Mucosa of descending colon (tissue), 3 donors: ENCODE results near the gene NKAIN2. TPM values are rescaled to one million over a fixed set of nuclear protein-coding genes. Genes with fewer than 3 reads are reported as not detected.

ENCODE experiments used
- ATAC-seq: fragments of 200-7000 bp; cut with Tn5 transposase; one replicate; pipeline ENCODE4 v1.9.1; 2020; ENCODE audit warnings: mild to moderate bottlenecking, moderate library complexity
- DNase-seq, 3 donors: peaks; one replicate each; pipeline ENCODE4 v3.0.0-alpha.2; 2020
- H3K36me3 ChIP-seq: fragments of 200-600 bp; one replicate; pipeline ENCODE4 v1.8.0; 2021; ENCODE audit warnings: low read depth, mild to moderate bottlenecking
- H3K4me1 ChIP-seq: fragments of 200-600 bp; one replicate; pipeline ENCODE4 v1.8.0; 2021; ENCODE audit warnings: low read depth, mild to moderate bottlenecking
- H3K4me3 ChIP-seq: fragments of 200-600 bp; one replicate; pipeline ENCODE4 v1.8.0; 2021; ENCODE audit warnings: mild to moderate bottlenecking
- H3K9me3 ChIP-seq: fragments of 200-600 bp; one replicate; pipeline ENCODE4 v1.8.0; 2021; ENCODE audit warnings: mild to moderate bottlenecking
- intact Hi-C, 2 donors: fragments of 100-400 bp; cut with DNase I in 1 of 2; cut with micrococcal nuclease in 1 of 2; formaldehyde crosslinking; loops; one replicate each; pipeline versions ENCODE4 v1.11.0 to v1.11.1; 2022; cut with DNase I, micrococcal nuclease
- total RNA-seq, 3 donors: library from RNA; stranded (reverse); fragmentation: NEBNext Ultra II Directional in 2 of 3; extraction: Animal tissue kit (Norgen Biotek cat#: 25700) in 2 of 3; gene quantifications; one replicate each; pipeline versions ENCODE4 v1.2.1 to v1.2.4, GENCODE V29; 2021 to 2023
- TF ChIP-seq, protein P1 (sequence below): fragments of 200-600 bp; IDR thresholded peaks from one replicate; pipeline ENCODE4 v1.8.0; 2022; ENCODE audit warnings: antibody characterized with exemption, mild to moderate bottlenecking
- donor health status: DM: no; HTN: no; CAD: no; lungs with moderate emphysema.
- donor health status: DM: no; HTN: no; CAD: no.
- donor health status: DM: no; HTN: yes; CAD: no.

NKAIN2 gene
- total RNA-seq, 3 donors from 2014 or later, result 0.34 to 4.7 (median 0.69) TPM

- intact Hi-C loops, result no loop called here
- Histone ChIP-seq H3K9me3 (no peaks in the 10 kb centered on the region), H3K4me1 (no peaks in the 10 kb centered on the region), H3K36me3 (no peaks in the 10 kb centered on the region), H3K4me3 (no peak overlapping the region)
- ATAC-seq (no peak), DNase-seq (no peak)
- TF ChIP-seq, protein P1, sequence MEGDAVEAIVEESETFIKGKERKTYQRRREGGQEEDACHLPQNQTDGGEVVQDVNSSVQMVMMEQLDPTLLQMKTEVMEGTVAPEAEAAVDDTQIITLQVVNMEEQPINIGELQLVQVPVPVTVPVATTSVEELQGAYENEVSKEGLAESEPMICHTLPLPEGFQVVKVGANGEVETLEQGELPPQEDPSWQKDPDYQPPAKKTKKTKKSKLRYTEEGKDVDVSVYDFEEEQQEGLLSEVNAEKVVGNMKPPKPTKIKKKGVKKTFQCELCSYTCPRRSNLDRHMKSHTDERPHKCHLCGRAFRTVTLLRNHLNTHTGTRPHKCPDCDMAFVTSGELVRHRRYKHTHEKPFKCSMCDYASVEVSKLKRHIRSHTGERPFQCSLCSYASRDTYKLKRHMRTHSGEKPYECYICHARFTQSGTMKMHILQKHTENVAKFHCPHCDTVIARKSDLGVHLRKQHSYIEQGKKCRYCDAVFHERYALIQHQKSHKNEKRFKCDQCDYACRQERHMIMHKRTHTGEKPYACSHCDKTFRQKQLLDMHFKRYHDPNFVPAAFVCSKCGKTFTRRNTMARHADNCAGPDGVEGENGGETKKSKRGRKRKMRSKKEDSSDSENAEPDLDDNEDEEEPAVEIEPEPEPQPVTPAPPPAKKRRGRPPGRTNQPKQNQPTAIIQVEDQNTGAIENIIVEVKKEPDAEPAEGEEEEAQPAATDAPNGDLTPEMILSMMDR, result no peak
Observed at GRCh38 chr6:124080483-124080882, 276.8 kb downstream of the NKAIN2 start.

DNA sequence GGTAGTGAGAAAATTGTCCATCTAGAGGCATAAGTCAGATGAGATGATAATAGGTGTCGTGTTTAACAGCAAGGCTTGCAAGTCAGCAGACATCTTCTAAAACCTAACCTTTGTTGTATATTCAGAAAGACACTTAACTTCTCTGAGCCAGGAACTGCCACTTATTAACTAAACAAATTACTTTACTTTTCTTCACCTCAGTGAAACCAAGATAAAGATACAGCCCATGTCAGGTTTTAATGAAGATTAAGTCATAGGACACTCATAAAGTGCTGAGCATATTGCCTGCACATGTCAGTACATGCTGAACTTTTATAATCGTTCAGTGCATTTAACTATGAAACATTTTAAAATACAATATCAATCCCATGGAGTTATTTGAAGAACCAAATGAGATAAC is 286.8 kb downstream of the NKAIN2 start:
- TF ChIP-seq, protein P1, result no peak
- DNase-seq (no peak), ATAC-seq (no peak)
- Histone ChIP-seq H3K9me3 (no peaks in the 10 kb centered on the region), H3K4me3 (no peak overlapping the region), H3K36me3 (no peaks in the 10 kb centered on the region), H3K4me1 (no peaks in the 10 kb centered on the region)
- intact Hi-C loops, result no loop called here

DNA sequence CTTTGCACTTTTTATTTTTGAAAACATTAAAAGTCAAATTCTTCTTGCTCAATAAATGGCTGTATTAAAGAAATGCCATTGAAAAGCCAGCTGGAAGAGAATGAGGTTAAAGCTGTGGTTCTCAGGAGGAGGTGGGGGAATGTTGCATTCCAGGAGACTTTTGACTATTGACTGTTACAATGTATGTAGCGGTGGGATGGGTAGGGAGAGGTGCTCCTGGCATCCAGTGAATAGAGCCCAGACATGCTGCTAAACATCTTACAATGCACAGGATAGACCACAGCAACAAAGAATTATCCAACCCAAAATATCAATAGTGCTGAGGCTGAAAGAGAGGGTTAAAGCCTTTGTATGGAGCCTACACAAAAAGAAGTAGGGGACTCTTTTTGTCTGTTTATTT is 295.9 kb downstream of the NKAIN2 start:
- TF ChIP-seq, protein P1, result no peak
- Histone ChIP-seq H3K4me1 (no peaks in the 10 kb centered on the region), H3K4me3 (no peak overlapping the region), H3K9me3 (no peaks in the 10 kb centered on the region), H3K36me3 (no peaks in the 10 kb centered on the region)
- no peak for ATAC-seq
- intact Hi-C loops, result no loop called here
- no peak for DNase-seq

DNA sequence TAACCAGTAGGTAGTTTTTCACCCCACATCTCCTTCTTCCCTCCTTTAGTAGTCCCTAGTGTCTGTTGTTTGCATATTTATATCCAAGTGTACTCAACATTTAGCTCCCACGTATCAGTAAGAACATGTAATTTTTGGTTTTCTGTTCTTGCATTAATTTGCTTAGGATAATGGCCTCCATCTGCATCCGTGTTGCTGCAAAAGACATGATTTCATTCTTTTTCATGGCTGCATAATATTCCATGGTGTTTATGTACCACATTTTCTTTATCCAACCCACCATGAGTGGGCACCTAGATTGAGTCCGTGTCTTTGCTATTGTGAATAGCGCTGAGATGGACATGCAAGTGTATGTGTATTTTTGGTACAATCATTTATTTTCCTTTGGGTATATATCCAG is 306.8 kb downstream of the NKAIN2 start:
- Histone ChIP-seq H3K9me3 (no peaks in the 10 kb centered on the region), H3K36me3 (no peaks in the 10 kb centered on the region), H3K4me1 (no peaks in the 10 kb centered on the region), H3K4me3 (no peak overlapping the region)
- TF ChIP-seq, protein P1, result no peak
- intact Hi-C loops, result no loop called here
- DNase-seq, result no peak
- ATAC-seq, result no peak

- ATAC-seq, result no peak
- Histone ChIP-seq H3K36me3 (no peaks in the 10 kb centered on the region), H3K9me3 (no peaks in the 10 kb centered on the region), H3K4me3 (no peak overlapping the region), H3K4me1 (no peaks in the 10 kb centered on the region)
- intact Hi-C loops, result no loop called here
- no peak for DNase-seq
- TF ChIP-seq, protein P1, result no peak
Observed at GRCh38 chr6:124119596-124119995, 315.9 kb downstream of the NKAIN2 start.

DNA sequence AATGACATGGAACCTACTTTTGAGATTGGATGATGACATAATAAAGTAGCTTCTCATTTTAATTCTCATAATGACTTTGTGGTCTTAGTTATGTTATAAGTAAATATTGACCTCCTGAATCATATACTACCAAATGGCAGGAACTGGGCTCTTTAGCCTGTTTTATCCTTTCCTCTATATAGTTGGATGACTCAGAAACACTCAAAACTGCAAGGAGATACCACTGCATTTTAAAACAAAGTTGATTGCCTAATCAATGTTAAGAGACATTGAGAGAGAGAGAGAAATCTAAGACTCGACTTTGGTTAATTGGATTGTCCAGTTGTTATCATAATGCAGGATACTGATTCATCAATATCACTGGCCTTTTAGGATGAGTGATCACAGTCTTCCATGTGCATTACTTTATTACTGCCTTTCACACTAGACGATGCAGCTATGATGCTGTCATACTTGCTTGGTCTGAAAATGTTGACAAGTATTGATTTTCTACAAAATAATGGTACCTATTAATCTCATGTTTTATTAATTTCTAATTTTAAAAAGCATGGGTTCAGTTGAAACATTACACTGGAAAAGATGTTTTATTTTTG is 320.0 kb downstream of the NKAIN2 start:
- TF ChIP-seq, protein P1, result no peak
- intact Hi-C loops, result no loop called here
- no peaks in the 10 kb centered on the region for H3K9me3 ChIP-seq
- DNase-seq (no peak), ATAC-seq (no peak)
- no peak overlapping the region for H3K4me3 ChIP-seq
- no peaks in the 10 kb centered on the region for H3K36me3 ChIP-seq
- H3K4me1 ChIP-seq, result no peaks in the 10 kb centered on the region
